HG03097 (cell line): Measurements from ENCODE around the gene EPS8L3.
"Not testable (repeated sequence)": the region's sequence is repeated elsewhere in the genome, so short reads cannot be mapped to it uniquely, and the experiment has no call there.

Source experiments
- ATAC-seq: cut with Tn5 transposase; IDR thresholded peaks from one replicate; pipeline ENCODE4 v1.9.1; 2021; ENCODE audit not compliant: unreplicated experiment, low FRiP score

EPS8L3 gene

GRCh38 chr1:109714661-109715372 lies 48.9 kb downstream of the EPS8L3 start:
- no peak for ATAC-seq

DNA sequence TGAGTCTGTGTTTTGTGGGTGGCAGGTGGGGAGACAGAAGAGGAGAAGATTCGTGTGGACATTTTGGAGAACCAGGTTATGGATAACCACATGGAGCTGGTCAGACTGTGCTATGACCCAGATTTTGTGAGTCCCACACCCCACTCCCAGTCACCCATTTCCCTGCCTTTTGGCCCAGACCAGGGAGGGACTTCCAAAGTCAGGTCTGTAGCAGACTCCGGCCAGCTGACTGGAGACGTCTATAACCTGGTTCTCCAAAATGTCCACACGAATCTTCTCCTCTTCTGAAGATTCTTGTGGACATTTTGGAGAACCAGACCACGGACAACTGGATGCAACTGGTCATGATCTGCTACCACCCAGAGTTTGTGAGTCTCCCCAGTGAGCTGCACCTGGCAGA lies 50.1 kb downstream of the EPS8L3 start:
- ATAC-seq = no peak

GRCh38 chr1:109712321-109712864 lies 51.3 kb downstream of the EPS8L3 start:
- ATAC-seq = no peak

DNA sequence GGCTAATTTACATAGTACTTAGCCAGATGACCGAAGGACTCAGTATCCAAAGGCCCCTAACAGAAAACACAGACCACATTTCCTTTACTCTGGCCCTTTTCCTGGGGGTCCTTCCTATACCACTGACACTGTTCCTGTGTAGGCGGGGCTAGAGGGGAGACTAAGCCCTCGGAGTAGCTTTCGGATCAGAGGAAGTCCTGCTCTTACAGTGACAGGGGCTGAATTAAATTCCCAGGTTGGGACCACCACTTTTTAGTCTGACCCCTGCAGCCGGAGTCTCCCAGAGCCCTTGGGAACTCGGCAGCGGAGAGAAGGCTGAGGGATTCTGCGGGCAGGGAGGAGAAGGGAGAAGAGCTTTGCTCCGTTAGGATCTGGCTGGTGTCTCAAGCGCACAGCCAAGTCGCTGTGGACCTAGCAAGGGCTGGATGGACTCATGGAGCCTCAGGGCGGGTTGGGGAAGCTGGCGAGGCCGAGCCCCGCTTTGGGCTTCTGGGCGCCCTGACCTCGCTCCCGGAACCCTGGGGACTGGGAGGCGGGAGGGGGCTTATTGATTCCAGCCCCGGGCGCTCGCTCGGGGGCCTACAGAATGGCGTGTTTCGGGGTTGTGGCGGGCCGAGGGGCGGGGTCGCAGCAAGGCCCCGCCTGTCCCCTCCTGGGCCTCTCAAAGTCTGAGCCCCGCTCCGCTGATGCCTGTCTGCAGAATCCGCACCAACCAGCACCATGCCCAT lies 52.0 kb downstream of the EPS8L3 start, which contains the start of gene GSTM5:
Gene GSTM5 (plus strand): TSS at position 659 of the 728 bp plus-strand sequence. CDS start 62 bp downstream, at position 721.
- ATAC-seq = not testable (repeated sequence)

- not testable (repeated sequence) for ATAC-seq
Measured at GRCh38 chr1:109709822-109710221, 53.9 kb downstream of the EPS8L3 start.

GRCh38 chr1:109708949-109709348 lies 54.8 kb downstream of the EPS8L3 start:
- not testable (repeated sequence) for ATAC-seq

DNA sequence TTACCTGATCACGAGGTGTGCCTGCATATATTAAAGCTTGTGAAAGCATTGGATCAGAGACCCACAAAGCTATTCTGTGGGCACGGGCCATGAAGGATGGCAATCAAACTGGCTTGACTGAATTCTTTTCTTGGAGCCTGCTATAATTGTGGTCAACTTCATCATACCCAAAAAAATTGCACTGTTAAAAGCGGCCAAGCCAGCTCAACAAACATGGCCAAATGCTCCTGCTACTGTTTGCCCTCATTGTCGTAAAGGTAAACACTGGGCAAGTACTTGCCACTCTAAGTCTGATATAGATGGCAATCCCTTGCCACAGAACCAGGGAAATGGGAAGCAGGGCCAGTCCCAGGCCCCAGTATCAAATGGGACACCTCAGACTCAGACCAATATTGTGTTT lies 58.3 kb downstream of the EPS8L3 start:
- ATAC-seq = no peak

DNA sequence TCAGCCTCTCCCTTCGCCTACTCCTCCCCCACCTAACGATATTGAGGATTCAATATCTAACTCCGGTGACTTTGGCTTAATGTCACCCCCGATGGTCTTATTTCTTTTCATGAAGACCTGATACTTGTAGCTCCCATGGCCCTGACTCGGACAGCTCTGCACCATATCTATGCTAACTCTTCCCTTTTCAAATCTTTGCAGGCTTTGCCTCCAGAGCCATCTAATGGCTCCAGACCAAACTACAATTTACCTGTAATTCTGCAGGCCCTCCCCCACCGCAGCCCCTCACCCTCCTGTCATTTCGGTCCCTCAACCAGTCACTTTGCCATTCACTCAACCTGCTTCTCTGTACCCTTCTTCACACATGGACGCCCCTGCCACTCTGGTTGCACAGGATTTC lies 59.5 kb downstream of the EPS8L3 start:
- no peak for ATAC-seq

DNA sequence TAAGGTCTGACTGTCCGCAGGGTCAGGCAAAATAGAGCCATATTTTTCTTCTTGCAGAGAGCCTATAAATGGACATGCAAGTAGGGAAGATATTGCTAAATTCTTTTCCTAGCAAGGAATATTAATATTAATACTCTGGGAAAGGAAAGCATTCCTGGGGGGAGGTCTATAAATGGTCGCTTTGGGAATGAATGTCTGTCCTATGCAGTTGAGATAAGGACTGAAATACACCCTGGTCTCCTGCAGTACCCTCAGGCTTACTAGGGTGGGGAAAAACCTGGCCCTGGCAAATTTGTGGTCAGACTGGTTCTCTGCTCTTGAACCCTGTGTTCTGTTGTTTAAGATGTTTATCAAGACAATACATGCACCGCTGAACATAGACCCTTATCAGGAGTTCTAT lies 60.8 kb downstream of the EPS8L3 start:
- not testable (repeated sequence) for ATAC-seq
